Measurements from ENCODE around the gene LMF1. TPM values are rescaled to one million over a fixed set of nuclear protein-coding genes. Genes with fewer than 3 reads are reported as not detected.

LMF1 gene
- total and polyA plus RNA-seq, 12 donors = 5.1 to 15.4 (median 7.6) TPM

GRCh38 chr16:969508-970385, 1.0 kb downstream of the LMF1 start:
- WGBS, 2 donors = 41 to 42% methylated on average over 55 of the region's 55 CpGs
- H3K36me3 ChIP-seq = peaks cover 0 to 33% (median 0%) of the 10 kb centered on the region in 9 donors
- H3K9me3 ChIP-seq = peaks cover 0 to 9% (median 0%) of the 10 kb centered on the region in 11 donors
- H3K27me3 ChIP-seq = no peaks in the 10 kb centered on the region
- H3K4me3 ChIP-seq = peak overlapping the region; percentile 65 to 99 (median 92)
- intact Hi-C loops (cut with DNase I) = no loop called here
- no peak for TF ChIP-seq CTCF (IDR thresholded peaks at IDR 0.05)
- peak overlapping the region; percentile 51 to 95 (median 83) for H3K27ac ChIP-seq
- ATAC-seq (peak in 5 of 8 donors; percentile 5 to 23 (median 9)), DNase-seq (peak; percentile 40 to 44)
- peaks cover 9 to 32% (median 18%) of the 10 kb centered on the region in 9 donors for H3K4me1 ChIP-seq

- ATAC-seq (no peak), DNase-seq (no peak)
- peaks cover 0 to 33% (median 0%) of the 10 kb centered on the region in 9 donors for H3K36me3 ChIP-seq
- intact Hi-C loops (cut with DNase I) = no loop called here
- H3K27me3 ChIP-seq = no peaks in the 10 kb centered on the region
- H3K4me1 ChIP-seq = peaks cover 9 to 22% (median 18%) of the 10 kb centered on the region in 9 donors
- TF ChIP-seq CTCF (IDR thresholded peaks at IDR 0.05) = no peak
- no peak overlapping the region for H3K4me3 ChIP-seq
- 84 to 87% methylated on average over 8 of the region's 8 CpGs for WGBS, 2 donors
- peaks cover 0 to 9% (median 0%) of the 10 kb centered on the region in 11 donors for H3K9me3 ChIP-seq
- no peak overlapping the region for H3K27ac ChIP-seq
Observed at GRCh38 chr16:968620-969019, 2.2 kb downstream of the LMF1 start.

- TF ChIP-seq CTCF (IDR thresholded peaks at IDR 0.05) = no peak
- DNase-seq = no peak
- intact Hi-C loops (cut with DNase I) = no loop called here
- Histone ChIP-seq H3K36me3 (peaks cover 0 to 33% (median 0%) of the 10 kb centered on the region in 9 donors), H3K4me1 (peaks cover 9 to 28% (median 21%) of the 10 kb centered on the region in 9 donors), H3K27ac (no peak overlapping the region), H3K4me3 (no peak overlapping the region), H3K9me3 (peaks cover 0 to 9% (median 0%) of the 10 kb centered on the region in 11 donors), H3K27me3 (no peaks in the 10 kb centered on the region)
- no peak for ATAC-seq
- 96% methylated on average over 41 of the region's 41 CpGs for WGBS, 2 donors
Observed at GRCh38 chr16:967546-968295, 3.1 kb downstream of the LMF1 start.

- H3K27ac ChIP-seq = no peak overlapping the region
- H3K4me1 ChIP-seq = peaks cover 9 to 28% (median 21%) of the 10 kb centered on the region in 9 donors
- DNase-seq (no peak), ATAC-seq (no peak)
- WGBS, 2 donors = 93 to 95% methylated on average over 20 of the region's 20 CpGs
- H3K27me3 ChIP-seq = no peaks in the 10 kb centered on the region
- peaks cover 0 to 33% (median 0%) of the 10 kb centered on the region in 9 donors for H3K36me3 ChIP-seq
- intact Hi-C loops (cut with DNase I) = no loop called here
- peaks cover 0 to 9% (median 0%) of the 10 kb centered on the region in 11 donors for H3K9me3 ChIP-seq
- no peak overlapping the region for H3K4me3 ChIP-seq
- no peak for TF ChIP-seq CTCF (IDR thresholded peaks at IDR 0.05)
Observed at GRCh38 chr16:967077-967541, 3.7 kb downstream of the LMF1 start.

All from heart right ventricle (tissue), 16 donors.